ENCODE data around the gene SLC4A3. TPM values are rescaled to one million over a fixed set of nuclear protein-coding genes. Genes with fewer than 3 reads are reported as not detected.

Gene SLC4A3
- total and polyA plus RNA-seq, 2 of the 13 experiments (the other 11 are each of a cell fraction or from before 2014, with no cell fraction given): 0.18 to 0.95 TPM

- TF ChIP-seq PBX2 (CRISPR knock-in tag; IDR thresholded peaks at IDR 0.05): no peak
- no peak for TF ChIP-seq NR2C2 (CRISPR knock-in tag; IDR thresholded peaks at IDR 0.05; ENCODE audit: borderline replicate concordance)
- TF ChIP-seq ATAD3A (CRISPR knock-in tag; IDR thresholded peaks at IDR 0.05): no peak
- TF ChIP-seq ZFY (CRISPR knock-in tag; IDR thresholded peaks at IDR 0.05): no peak
- no peak for TF ChIP-seq ZNF280B (CRISPR knock-in tag; IDR thresholded peaks at IDR 0.05; ENCODE audit: borderline replicate concordance)
- no peak for TF ChIP-seq ZNF235 (CRISPR knock-in tag; IDR thresholded peaks at IDR 0.05; ENCODE audit: borderline replicate concordance)
- no peak for TF ChIP-seq MTF2 (CRISPR knock-in tag; IDR thresholded peaks at IDR 0.05; ENCODE audit: borderline replicate concordance)
- no peak for TF ChIP-seq HIC2 (CRISPR knock-in tag; IDR thresholded peaks at IDR 0.05; ENCODE audit: low read depth)
- no peak for TF ChIP-seq ZNF512B (CRISPR knock-in tag; IDR thresholded peaks at IDR 0.05; ENCODE audit: borderline replicate concordance)
- TF ChIP-seq ZNF513 (CRISPR knock-in tag; conservative IDR thresholded peaks at IDR 0.05): no peak
- no peak for TF ChIP-seq ZNF616 (CRISPR knock-in tag; IDR thresholded peaks at IDR 0.05; ENCODE audit: low read depth)
- no peak for TF ChIP-seq ZNF547 (CRISPR knock-in tag; IDR thresholded peaks at IDR 0.05)
- no peak for TF ChIP-seq TBX2 (CRISPR knock-in tag; IDR thresholded peaks at IDR 0.05; ENCODE audit: borderline replicate concordance)
- TF ChIP-seq XRCC5 (optimal IDR thresholded peaks at IDR 0.05; ENCODE audit: low read length): no peak
- TF ChIP-seq TCF7 (IDR thresholded peaks at IDR 0.05; ENCODE audit: low read depth): no peak
- no peak for TF ChIP-seq DMAP1 (CRISPR knock-in tag; IDR thresholded peaks at IDR 0.05)
- peak; percentile 18; the same call in 1 of the 2 replicates for TF ChIP-seq SSRP1 (CRISPR knock-in tag; IDR thresholded peaks at IDR 0.05)
- no peak for TF ChIP-seq CENPX (CRISPR knock-in tag; IDR thresholded peaks at IDR 0.05)
Observed at GRCh38 chr2:219596954-219597551, 30.4 kb upstream of the SLC4A3 start (continued).
